Activated CD4-positive, CD25-positive, alpha-beta regulatory T cell (primary cell): ENCODE results near the gene SLC36A1.
"Not testable (repeated sequence)": the region's sequence is repeated elsewhere in the genome, so short reads cannot be mapped to it uniquely, and the experiment has no call there.

Experiments
- DNase-seq, 4 experiments: peaks; one replicate each; lab custom pipeline; 2025; lab: John Stamatoyannopoulos, UW

Gene SLC36A1

DNA sequence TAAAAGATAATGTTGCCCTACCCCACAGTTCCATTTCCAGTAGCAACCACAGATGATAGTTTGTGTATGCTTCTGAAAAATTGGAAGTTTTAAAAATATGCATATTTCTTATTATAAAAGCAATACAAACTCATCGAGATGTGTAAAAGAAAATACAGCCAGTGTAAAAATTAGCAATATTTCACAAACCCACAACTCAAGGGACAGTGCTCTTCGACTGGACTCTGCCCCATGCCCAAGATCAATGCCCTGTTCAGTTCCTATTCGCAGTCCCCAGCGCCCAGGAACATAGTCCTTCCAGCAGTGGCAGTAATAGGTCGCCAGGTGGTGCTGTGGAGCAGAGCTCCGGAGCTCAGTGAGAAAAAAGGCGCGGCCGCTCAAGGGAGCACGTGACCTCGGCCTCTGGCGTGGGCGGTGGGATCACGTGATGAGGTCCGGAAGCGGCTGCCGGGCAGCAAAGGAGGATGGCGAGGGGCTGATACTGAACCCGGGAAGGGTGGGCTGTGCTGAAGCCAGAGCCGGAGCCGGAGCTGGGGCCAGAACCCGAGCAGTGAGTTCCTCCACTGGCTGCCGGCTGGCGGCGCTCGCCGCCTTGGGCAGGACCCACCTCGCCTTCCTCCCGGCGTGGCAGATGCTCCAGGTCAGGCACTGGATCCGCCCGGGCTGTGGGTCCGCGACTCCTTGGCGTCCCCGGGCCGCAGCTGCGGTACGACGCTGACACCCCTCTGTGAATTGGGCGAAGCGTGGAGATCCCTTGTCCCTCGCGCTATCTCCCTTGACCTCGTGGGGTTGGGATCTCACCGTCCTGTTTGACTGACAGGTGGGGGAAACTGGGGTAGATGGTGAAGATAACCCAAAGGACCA, at the start of gene SLC36A1:
Gene SLC36A1 (plus strand): TSS at position 430 of the 864 bp plus-strand sequence. CDS start 11,190 bp downstream, outside the sequence.
- peak; percentile 77 to 95 (median 86) for DNase-seq

DNA sequence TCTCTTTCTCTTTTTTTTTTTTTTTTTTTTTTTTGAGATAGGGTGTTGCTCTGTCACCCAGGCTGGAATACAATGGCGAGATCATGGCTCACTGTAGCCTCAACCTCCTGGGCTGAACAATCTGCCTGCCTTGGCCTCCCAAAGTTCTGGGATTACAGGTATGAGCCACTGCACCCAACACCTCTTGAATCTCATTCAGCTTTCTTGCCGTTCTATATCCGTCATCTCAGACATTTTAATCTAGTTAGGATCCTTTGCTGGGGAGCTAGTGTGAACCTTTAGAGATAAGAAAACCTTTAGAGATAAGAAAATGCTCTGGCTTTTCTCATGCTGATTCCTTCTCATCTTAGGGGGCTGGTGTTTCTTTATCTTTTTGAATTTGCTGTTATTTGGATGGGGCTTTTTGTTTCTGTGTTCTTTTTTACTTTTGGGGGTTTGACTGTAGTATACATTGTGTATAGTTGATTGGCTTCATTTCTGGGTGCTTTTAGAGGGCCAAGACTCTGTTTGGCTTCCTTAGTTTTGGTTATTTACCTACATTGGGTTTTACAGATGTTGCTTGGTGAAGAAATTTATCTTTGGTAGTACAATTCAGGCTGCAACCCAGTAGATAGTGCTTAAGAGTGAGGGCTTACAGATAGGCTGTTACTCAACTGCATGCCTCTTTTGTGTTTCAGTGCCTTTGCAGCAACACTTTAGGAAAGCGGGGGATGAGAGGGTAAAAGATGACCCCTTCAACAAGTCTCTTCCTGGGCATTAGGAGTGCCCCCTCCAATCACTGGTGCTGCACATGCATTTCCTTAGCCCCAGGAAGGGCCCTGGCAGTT, 41.9 kb upstream of the SLC36A1 start:
- no peak for DNase-seq

DNA sequence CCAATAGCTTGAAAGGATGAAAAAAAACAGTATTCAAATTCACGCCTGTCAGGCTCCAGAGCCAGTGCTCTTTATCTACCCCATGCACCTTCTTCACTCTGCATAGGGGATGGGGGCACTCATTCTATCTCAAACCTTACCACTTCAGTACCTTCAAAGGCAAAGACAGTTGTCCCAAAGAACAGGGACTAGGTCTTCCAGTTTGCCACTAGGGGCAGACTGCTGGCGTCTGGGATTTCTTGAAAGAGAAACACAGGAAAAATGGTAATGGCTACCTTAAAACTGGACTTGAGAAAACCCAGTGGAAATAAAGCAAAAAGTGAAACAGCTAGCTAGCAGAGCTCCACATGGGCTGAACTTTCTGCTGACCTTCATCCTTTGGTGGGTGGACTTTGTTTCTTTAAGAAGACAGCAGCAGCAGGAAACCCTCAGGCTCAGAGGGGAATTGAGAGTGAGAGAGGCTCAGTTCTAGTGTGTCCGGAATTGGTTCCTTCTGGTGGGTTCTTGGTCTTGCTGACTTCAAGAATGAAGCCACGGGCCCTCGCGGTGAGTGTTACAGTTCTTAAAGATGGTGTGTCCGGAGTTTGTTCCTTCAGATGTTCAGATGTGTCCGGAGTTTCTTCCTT, 41.0 kb upstream of the SLC36A1 start:
- no peak for DNase-seq

DNA sequence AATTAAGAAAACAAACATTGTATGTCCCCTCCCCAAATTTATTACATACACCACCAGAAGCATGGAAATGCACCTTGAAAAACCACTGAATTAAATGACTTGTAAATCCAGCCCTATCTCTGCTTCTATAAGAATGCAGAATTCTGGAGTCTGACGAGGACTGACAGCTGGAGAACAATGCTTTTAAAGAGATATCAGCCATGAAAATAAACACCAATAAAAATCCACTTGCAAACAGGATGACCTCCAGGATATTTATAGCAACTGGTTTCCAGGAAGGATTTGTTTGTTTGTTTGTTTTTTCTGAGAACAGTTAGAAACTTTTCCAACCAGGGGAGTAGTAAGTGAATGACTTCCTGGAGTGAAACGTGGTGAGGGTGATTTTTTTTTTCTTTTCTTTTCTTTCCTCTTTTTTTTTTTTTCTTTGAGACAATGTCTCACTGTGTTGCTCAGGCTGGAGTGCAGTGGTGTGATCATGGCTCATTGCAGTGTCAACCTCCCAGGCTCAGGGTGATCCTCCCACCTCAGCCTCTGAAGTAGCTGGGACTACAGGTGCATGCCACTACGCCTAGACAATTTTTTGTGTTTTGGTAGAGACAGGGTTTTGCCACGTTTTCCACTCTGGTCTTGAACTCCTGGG, 38.7 kb upstream of the SLC36A1 start:
- no peak for DNase-seq

DNA sequence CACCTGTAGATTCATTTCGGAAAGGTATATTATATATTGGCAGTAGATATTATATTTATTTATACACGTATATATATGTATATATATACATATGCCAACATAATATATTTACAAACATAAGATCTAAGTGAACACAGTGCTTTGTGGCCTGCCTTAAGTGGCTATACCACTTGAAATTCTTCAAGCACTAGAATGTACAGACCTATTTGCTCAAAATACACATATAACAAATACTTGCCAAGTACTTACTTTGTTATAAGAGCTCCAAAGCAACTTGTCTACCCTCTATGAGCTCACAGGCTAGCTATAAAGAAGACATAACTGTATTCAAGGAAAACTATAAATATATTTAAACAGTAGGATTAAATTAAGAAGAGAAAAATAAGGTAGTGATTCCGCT, 33.6 kb upstream of the SLC36A1 start:
- no peak for DNase-seq

DNA sequence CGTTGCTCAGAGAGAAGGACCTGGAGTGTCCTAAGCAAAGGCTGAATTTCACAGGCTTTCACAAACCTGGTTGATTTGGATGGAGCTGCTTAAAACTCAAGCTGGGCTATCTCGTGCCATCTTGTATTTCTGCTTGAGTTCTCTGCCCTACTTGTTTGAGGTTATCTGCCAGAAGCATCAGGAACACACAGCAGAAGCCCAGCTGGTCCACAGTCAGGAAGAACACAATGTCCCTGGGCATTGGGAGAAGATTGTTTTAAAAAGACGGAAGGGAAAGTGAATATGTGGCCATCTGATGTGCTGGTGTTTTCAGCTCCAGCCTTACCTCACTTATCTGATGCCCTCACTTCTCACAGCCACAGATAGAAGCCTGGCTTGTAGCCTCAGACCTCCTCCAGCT, 32.9 kb upstream of the SLC36A1 start:
- no peak for DNase-seq

DNA sequence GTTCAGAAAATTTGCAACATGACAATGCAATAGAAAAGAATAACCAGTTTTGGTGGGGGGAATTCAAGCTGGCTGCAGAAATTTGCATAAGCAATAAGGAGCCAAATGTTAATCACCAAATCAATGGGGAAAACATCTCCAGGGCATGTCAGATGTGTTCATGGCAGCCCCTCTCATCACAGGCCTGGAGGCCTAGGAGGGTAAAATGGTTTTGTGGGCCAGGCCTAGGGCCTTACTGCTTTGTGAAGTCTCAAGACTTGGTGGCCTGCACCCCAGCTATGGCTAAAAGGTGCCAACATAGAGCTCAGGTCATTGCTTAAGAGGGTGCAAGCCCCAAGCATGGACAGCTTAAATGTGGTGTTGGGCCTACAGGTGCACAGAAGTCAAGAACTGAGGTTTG, 29.7 kb upstream of the SLC36A1 start:
- no peak for DNase-seq

DNA sequence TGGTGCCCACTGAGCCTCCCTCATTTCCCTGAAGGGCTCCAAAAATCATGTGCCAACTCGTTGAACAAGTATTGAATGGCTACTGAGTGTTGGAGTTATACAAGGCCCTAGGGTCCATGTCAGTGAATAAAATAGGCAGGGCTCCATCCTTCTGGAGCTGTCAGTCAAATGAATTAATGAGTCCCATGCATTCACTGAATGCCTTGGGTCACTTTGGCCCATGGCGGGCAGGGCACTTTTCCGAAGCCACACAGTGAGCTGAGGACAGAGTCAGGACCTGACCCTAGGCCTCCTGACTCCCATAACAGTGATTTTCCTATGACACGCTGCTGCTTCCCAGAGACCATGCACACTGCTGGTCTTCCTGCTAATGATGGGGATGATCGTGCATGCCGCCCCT, 27.3 kb upstream of the SLC36A1 start:
- DNase-seq, result no peak

DNA sequence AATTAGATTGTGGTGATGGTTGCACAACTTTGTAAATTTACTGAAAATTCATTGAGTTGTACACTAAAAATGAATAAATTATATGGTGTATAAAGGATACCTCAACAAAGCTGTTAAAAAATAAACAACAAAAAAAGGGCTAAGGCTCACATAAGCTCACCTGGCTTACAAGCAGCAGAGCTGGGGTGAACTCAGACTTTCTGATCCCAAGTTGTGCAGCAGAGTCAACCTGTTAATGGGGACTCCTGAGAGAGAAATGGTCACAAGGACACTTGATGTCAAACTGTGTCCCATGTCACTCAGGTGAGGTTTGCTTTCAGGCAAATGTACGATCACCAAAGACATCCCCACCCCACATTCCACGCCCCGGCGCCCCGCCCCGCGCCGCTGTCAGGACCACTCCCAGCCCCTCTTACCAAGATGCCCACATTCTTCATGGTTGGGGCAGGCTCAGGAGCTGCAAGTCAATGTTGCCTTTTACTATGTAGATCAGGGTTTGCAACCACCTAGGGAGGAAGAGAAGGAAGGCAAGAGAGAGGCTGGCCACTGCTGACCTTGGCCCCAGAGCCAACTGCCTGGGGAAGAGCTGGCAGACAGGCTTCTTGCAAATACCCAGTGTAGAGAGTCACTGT, 22.4 kb upstream of the SLC36A1 start:
- DNase-seq, result no peak

DNA sequence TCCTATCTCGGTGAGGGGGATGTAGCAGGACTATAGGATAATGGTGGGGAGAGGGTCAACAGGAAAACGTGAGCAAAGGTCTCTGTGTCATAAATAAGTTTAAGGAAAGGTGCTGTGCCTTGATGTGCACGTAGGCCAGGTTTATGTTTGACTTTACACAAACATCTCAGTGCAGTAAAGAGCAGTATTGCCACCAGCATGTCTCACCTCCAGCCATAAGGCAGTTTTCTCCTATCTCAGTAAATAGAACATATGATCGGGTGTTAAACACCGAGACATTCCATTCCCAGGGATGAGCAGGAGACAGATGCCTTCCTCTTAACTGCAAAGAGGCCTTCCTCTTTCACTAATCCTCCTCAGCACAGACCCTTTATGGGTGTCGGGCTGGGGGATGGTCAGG, 21.1 kb upstream of the SLC36A1 start:
- DNase-seq, result not testable (repeated sequence)

DNA sequence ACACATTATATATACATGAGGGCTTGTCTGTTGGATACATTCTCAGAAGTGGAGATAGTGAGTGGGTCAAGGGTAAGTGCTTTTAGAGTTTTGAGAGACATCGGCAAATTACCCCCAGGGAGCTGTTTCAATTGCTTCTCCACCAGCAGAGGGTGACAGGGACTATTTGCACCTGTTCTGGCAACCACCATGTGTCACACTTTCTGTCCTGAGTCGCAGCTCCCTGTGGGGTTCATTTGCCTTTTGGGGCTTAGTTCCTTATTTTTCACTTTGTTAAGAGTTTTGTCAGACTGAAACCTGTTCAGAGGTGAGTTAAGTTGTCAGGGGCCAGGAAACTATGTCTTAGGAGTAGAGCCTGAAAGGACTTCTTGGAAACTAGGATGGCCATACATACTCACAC, 20.1 kb upstream of the SLC36A1 start:
- DNase-seq, result no peak

DNA sequence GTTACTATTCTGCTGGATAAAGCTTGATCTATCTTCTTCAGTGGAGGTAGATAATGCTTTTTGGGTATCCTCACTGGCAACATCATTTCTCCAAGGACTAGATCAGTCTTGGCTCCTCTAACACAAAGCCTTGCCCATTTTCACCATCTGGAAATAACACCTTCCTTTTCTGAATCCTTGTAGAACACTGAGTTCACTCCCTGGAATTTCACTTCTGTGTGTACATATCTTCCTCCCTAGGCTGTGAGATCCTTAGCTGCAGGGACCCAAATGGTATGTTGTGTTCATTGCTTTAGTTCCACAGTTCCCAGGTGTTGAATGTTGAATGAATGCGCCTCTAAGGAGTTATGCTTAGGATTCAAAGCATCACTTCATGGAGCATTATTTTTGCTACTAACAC, 16.7 kb upstream of the SLC36A1 start:
- no peak for DNase-seq

DNA sequence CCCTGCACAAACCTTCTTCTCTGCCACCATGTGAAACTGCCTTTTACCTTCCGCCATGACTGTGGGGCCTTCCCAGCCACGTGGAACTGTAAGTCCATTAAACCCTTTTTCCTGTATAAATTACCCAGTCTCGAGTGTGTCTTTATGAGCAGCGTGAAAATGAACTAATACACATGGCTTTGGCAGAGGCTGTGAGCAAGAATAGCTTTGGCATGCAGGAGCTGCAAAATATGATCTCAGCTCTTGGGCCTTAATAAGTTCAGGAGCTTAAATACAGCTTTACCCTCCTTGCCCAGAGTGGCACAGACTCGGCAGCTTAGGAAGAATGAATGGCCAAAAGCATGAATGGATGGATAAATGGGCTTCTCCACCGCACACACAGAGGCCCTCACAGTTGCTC, 15.7 kb upstream of the SLC36A1 start:
- no peak for DNase-seq

DNA sequence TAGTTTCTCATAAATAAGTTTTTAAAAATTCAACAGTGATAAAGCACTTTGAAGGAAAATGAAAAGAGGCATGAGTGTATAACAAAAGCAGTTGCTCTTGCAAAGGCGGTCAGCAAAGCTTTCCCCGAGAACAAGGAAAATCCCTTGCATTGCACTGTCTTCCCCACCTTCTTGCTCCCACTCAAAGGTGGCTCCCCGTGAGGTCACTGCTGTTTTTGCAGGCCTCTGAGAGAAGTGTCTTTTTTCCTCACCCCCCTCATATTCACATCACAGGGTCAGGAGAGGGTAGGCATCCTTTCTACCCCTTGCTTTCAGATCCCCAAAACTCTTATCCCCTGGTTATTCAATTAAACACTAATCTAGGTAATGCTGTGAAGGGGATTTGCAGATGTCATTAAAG, 15.2 kb upstream of the SLC36A1 start:
- no peak for DNase-seq

DNA sequence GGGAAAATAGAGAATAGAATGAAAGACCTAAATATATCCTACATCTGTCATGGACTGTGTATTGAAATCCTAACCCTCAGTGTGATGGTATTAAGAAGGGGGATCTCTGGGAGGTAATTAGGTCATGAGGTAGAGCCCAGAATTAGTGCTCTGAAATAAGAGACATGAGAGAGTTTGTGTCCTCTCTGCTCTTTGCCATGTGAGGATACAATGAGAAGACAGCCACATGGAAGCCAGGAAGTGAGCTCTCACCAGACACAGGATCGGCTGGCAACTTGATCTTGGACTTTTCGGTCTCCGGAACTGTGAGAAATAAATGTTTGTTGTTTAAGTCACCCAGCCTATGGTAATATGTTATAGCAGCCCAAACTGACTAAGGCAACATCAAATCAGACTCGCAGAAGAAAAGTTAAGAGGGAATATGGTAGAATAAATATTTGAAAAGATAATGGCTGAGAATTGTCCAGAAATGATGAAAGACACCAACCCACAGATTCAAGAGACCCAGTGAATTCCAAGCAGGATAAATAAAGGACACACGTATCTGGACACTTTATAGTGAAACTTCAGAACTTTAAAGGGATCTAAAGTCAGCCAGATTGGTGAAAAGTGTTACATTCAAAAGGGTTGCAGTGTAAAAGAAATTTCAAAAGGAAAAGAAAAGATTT, 12.7 kb upstream of the SLC36A1 start:
- no peak for DNase-seq

DNA sequence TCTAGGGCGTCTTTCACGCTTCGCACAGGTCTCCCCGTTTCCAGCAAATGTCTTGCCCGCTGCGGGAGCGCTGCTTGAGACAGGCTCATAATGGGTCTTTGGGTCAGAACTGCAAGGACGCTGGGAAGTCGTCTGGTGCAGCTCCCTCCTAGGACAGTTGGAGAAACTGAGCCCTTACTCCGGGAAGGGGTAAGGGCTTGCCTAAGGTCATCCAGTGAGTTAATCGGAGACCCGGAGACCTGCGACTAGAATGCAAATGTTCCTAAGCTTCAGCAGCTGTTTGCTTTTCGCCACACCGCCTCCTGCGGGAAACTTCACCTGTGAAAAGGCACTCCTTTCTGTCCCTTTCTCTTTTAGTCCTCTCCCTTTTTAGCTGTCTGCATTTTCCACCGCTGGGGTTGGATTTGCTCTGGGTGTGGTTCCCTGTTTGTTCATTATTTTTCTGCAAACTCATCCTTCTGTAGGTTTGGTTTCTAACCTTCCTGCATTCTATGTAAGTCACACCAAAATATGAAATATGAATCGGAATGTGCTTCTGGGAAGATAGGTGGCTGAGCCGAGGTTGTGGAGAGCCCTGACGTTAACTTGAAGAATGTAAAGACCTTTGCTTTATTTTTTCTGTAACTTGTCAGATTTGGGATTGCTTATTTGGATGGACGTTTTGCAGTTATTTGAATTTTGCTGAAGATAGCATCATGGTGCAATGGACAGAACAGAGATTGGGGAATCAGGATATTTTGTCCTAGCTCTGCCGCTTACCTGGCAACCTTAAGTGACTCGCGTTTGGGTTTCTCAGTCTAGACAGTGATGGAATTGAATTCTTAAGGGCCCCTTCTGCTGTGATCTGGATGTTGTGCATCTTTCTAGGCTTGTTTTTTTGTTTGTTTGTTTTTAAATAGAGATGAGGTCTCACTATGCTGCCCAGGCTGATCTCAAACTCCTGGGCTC, 909 bp downstream of the SLC36A1 start:
- no peak for DNase-seq

DNA sequence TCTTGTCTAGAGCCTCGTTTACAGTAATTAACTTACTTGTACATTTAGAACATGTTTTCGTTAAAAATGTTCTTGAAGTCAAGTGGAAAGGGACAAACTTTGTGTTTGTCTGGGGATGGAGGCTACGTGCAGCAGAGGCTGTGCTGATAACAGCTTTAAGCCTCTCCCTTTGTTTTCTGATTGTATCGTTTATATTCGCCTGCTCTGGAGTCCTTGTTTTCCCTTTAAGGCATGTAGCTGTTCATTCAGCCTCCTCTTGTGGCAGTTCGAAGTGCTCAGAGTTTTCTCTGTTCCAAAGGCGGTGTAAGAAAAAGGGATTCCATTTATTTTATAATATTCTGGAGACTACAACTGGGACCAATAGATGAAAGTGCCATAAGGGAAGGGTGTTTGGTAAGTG, 1.9 kb downstream of the SLC36A1 start:
- no peak for DNase-seq

DNA sequence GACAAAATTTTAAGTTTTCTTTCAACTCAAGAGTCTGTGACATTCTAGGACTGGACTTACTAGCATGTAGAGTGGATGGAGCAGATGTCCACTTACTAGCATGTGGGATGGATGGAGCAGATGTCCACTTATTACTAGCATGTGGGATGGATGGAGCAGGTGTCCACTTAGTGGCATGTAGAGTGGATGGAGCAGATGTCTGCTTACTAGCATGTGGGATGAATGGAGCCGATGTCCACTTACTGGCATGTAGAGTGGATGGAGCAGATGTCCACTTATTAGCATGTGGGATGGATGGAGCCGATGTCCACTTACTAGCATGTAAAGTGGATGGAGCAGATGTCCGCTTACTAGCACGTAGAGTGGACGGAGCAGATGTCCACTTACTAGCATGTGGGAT, 2.4 kb downstream of the SLC36A1 start:
- DNase-seq, result no peak

DNA sequence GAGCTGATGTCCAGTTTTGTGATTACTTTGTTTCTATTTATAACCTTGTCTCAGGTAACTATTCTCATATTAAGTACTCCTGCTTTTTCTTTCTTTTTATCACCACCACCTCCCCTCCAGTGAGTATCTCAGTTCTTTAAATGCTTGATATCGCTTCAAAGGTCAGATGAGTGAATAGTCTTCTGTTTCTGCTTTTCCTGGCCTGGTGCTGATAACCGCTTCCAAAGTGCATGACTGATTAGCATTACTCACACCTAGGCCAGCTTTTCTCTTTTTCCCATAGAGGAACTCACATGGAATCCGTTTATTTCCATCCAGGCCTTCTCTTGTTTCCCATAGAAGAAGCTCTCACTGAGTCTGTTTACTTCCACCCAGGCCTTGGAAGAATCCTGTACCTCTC, 3.2 kb downstream of the SLC36A1 start:
- no peak for DNase-seq
